CD14-positive monocyte (primary cell): Measurements from ENCODE around the gene PKD2L1. TPM values are rescaled to one million over a fixed set of nuclear protein-coding genes. Genes with fewer than 3 reads are reported as not detected.
A peak's percentile ranks its signal among the peaks of the same experiment; 100 is the strongest.

Source experiments
- DNase-seq, 3 donors: peaks; one replicate each; pipeline ENCODE4 v3.0.0-alpha.2; 2011 to 2022
- H2AFZ ChIP-seq: 2 replicates; pipeline ENCODE4 v1.6.0; 2012; ENCODE audit warnings: mild to moderate bottlenecking, low read depth, low read length, inconsistent platforms; ENCODE audit not compliant: insufficient read depth, poor library complexity, severe bottlenecking
- H3K27ac ChIP-seq, 2 donors: 1 replicate in 1 of 2; 2 replicates in 1 of 2; pipeline ENCODE4 v1.5.1; 2012 to 2013; ENCODE audit warnings: low read length in 2 of 2, control low read depth in 1 of 2, inconsistent platforms in 1 of 2, low read depth in 1 of 2, mild to moderate bottlenecking in 1 of 2
- H3K27me3 ChIP-seq, 2 donors: one replicate each; pipeline versions ENCODE4 v1.6.0 to v1.6.1; 2011 to 2013; ENCODE audit warnings: low read length in 2 of 2; ENCODE audit not compliant: control insufficient read depth in 2 of 2, insufficient read depth in 2 of 2
- H3K36me3 ChIP-seq, 2 donors: replicated peaks in 1 of 2; 1 replicate in 1 of 2; 2 replicates in 1 of 2; pipeline versions ENCODE4 v1.5.1 to v1.6.1; 2012 to 2013; ENCODE audit warnings: low read length in 2 of 2, control low read depth in 1 of 2, inconsistent platforms in 1 of 2, mild to moderate bottlenecking in 1 of 2; ENCODE audit not compliant: insufficient read depth in 2 of 2, control insufficient read depth in 1 of 2
- H3K4me1 ChIP-seq, 2 donors: 1 replicate in 1 of 2; 2 replicates in 1 of 2; pipeline versions ENCODE4 v1.5.1 to v1.6.1; 2012 to 2013; ENCODE audit warnings: low read length in 2 of 2, control low read depth in 1 of 2, inconsistent platforms in 1 of 2, mild to moderate bottlenecking in 1 of 2, moderate library complexity in 1 of 2; ENCODE audit not compliant: insufficient read depth in 2 of 2, control insufficient read depth in 1 of 2
- H3K4me2 ChIP-seq: replicated peaks from 2 replicates; pipeline ENCODE3; 2012; ENCODE audit warnings: low read length, moderate library complexity, mild to moderate bottlenecking; ENCODE audit not compliant: poor library complexity, severe bottlenecking; ENCODE audit errors: extremely low read depth
- H3K4me3 ChIP-seq, 3 experiments: fragments of 200-600 bp in 1 of 3; sonication (generic) in 1 of 3; replicated peaks in 1 of 3; 1 replicate in 2 of 3; 2 replicates in 1 of 3; pipeline ENCODE4 v1.5.1; 2011 to 2013; ENCODE audit warnings: low read length in 3 of 3, mild to moderate bottlenecking in 3 of 3, control low read depth in 2 of 3, low read depth in 2 of 3, inconsistent platforms in 1 of 3, moderate library complexity in 1 of 3
- H3K79me2 ChIP-seq: 2 replicates; pipeline ENCODE4 v1.6.0; 2012; ENCODE audit warnings: mild to moderate bottlenecking, control low read depth, inconsistent platforms, low read length, moderate library complexity; ENCODE audit not compliant: insufficient read depth
- H3K9ac ChIP-seq: 2 replicates; pipeline ENCODE4 v1.6.0; 2017; ENCODE audit warnings: low read length, mild to moderate bottlenecking; ENCODE audit not compliant: insufficient read depth, poor library complexity, severe bottlenecking
- H3K9me3 ChIP-seq, 2 donors: replicated peaks in 1 of 2; 1 replicate in 1 of 2; 2 replicates in 1 of 2; pipeline versions ENCODE4 v1.5.1 to v1.6.1; 2012 to 2013; ENCODE audit warnings: low read length in 2 of 2, control low read depth in 1 of 2; ENCODE audit not compliant: control insufficient read depth in 1 of 2, insufficient read depth in 1 of 2
- H4K20me1 ChIP-seq: 2 replicates; pipeline ENCODE4 v1.6.0; 2012; ENCODE audit warnings: mild to moderate bottlenecking, low read length, control low read depth, moderate library complexity; ENCODE audit not compliant: insufficient read depth
- H3K27ac Mint-ChIP-seq, 7 donors: one replicate each; pipeline ENCODE4 v1.8.0; 2020; ENCODE audit warnings: mild to moderate bottlenecking in 7 of 7, mixed read lengths in 7 of 7, moderate library complexity in 6 of 7, inconsistent platforms in 2 of 7
- H3K27me3 Mint-ChIP-seq, 3 donors: one replicate each; pipeline ENCODE4 v1.8.0; 2021 to 2022; ENCODE audit warnings: low read depth in 3 of 3, mild to moderate bottlenecking in 3 of 3, mixed read lengths in 3 of 3, moderate library complexity in 3 of 3, inconsistent platforms in 1 of 3
- H3K36me3 Mint-ChIP-seq, 2 donors: one replicate each; pipeline ENCODE4 v1.8.0; 2020; ENCODE audit warnings: mixed read lengths in 2 of 2, inconsistent platforms in 1 of 2, mild to moderate bottlenecking in 1 of 2
- H3K4me1 Mint-ChIP-seq: one replicate; pipeline ENCODE4 v1.8.0; 2020; ENCODE audit warnings: mild to moderate bottlenecking, mixed read lengths
- H3K4me3 Mint-ChIP-seq, 2 donors: one replicate each; pipeline ENCODE4 v1.8.0; 2020; ENCODE audit warnings: mild to moderate bottlenecking in 2 of 2, mixed read lengths in 2 of 2, moderate library complexity in 1 of 2
- H3K9me3 Mint-ChIP-seq, 7 donors: one replicate each; pipeline ENCODE4 v1.8.0; 2020 to 2022; ENCODE audit warnings: mixed read lengths in 7 of 7, mild to moderate bottlenecking in 6 of 7, moderate library complexity in 6 of 7, inconsistent platforms in 2 of 7
- whole genome bisulfite sequencing: methylation state at CpG from one replicate; pipeline ENCODE4 v1.1.5; 2013; ENCODE audit warnings: missing lambda C conversion rate; ENCODE audit not compliant: insufficient coverage; 5-methylcytosine and 5-hydroxymethylcytosine counted together
- intact Hi-C, 2 donors: fragments of 100-400 bp; cut with micrococcal nuclease; formaldehyde crosslinking; loops; one replicate each; pipeline versions ENCODE4 v1.15.0 to v1.15.1; 2023
- polyA plus RNA-seq, 3 donors: library from polyadenylated mRNA; depleted of rRNA in 1 of 3; unstranded in 2 of 3; stranded (reverse) in 1 of 3; fragments of 300-500 nt in 2 of 3; fragments of >200 nt in 1 of 3; fragmentation: Illumina TruSeq in 2 of 3; gene quantifications; 1 replicate in 2 of 3; 2 replicates in 1 of 3; pipeline ENCODE4 v1.2.3, GENCODE V29; 2012 to 2021
- TF ChIP-seq, protein P1 (sequence below): fragments of 200-600 bp; IDR thresholded peaks from one replicate; pipeline ENCODE4 v1.8.0; 2022; ENCODE audit warnings: antibody characterized with exemption, mild to moderate bottlenecking

PKD2L1 gene
- polyA plus RNA-seq, 3 donors: 0.15 to 1.5 TPM; not detected in 1

DNA sequence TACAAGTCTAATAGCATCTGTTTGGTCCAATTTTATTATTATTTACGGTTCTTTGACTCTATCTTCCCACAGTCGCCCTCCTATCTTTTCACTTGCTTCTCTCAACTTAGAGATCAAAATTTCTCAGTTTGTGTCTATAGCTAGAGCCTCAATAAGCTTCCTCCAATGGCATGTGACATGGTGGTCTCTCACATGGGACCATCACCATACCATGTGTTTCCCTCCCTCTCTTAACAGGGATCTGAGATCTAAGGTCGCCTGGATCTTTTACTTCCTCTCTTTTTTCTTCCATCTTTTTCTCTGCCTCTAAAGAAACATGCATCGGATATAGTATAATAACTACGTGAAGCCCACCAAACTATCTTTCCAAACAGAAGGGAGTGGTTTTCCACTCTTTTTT is 1.8 kb downstream of the PKD2L1 start:
- no peaks in the 10 kb centered on the region for H3K27me3 ChIP-seq
- intact Hi-C loops: no loop called here
- no peaks in the 10 kb centered on the region for H3K9me3 ChIP-seq
- peaks cover 22% of the 10 kb centered on the region for H3K4me1 Mint-ChIP-seq
- TF ChIP-seq, protein P1, sequence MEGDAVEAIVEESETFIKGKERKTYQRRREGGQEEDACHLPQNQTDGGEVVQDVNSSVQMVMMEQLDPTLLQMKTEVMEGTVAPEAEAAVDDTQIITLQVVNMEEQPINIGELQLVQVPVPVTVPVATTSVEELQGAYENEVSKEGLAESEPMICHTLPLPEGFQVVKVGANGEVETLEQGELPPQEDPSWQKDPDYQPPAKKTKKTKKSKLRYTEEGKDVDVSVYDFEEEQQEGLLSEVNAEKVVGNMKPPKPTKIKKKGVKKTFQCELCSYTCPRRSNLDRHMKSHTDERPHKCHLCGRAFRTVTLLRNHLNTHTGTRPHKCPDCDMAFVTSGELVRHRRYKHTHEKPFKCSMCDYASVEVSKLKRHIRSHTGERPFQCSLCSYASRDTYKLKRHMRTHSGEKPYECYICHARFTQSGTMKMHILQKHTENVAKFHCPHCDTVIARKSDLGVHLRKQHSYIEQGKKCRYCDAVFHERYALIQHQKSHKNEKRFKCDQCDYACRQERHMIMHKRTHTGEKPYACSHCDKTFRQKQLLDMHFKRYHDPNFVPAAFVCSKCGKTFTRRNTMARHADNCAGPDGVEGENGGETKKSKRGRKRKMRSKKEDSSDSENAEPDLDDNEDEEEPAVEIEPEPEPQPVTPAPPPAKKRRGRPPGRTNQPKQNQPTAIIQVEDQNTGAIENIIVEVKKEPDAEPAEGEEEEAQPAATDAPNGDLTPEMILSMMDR: no peak
- no peak overlapping the region for H3K4me3 ChIP-seq
- no peak overlapping the region for H2AFZ ChIP-seq
- H3K4me1 ChIP-seq: peaks cover 16 to 18% of the 10 kb centered on the region in 2 donors
- no peak overlapping the region for H3K4me2 ChIP-seq
- no peaks in the 10 kb centered on the region for H4K20me1 ChIP-seq
- DNase-seq: no peak
- no peaks in the 10 kb centered on the region for H3K79me2 ChIP-seq
- no peak overlapping the region for H3K27ac ChIP-seq
- H3K27ac Mint-ChIP-seq: peak overlapping the region in 2 of 7 donors; percentile 72 to 73
- no peaks in the 10 kb centered on the region for H3K36me3 Mint-ChIP-seq
- H3K36me3 ChIP-seq: no peaks in the 10 kb centered on the region
- WGBS: 50% methylated on average over 2 of the region's 5 CpGs
- H3K9me3 Mint-ChIP-seq: peaks cover 0 to 1% (median 0%) of the 10 kb centered on the region in 7 donors
- no peak overlapping the region for H3K4me3 Mint-ChIP-seq
- H3K9ac ChIP-seq: no peak overlapping the region
- H3K27me3 Mint-ChIP-seq: peaks cover 4 to 12% (median 11%) of the 10 kb centered on the region in 3 donors

DNA sequence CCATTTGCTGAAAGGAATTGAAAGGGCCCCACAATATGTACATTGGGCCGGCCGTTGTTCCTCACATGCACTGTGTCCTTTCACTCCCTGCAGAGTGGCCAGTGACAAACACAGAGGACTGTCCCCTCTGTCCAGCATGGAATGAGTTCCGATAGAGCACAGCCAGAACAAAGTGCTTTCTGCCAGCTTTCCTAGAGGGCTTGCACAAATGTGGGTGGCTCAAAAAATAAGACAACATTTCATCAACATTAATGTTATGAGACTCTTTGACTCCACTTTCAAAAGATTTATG is 2.4 kb downstream of the PKD2L1 start:
- WGBS: 100% methylated on average over 3 of the region's 3 CpGs
- peak overlapping the region in 3 of 7 donors; percentile 77 to 90 (median 88) for H3K27ac Mint-ChIP-seq
- Histone ChIP-seq H3K4me3 (no peak overlapping the region), H3K9me3 (no peaks in the 10 kb centered on the region), H3K36me3 (no peaks in the 10 kb centered on the region), H3K4me2 (no peak overlapping the region), H3K27ac (peak overlapping the region in 1 of 2 donors; percentile 73), H3K4me1 (peaks cover 16 to 18% of the 10 kb centered on the region in 2 donors), H3K79me2 (no peaks in the 10 kb centered on the region), H2AFZ (no peak overlapping the region), H4K20me1 (no peaks in the 10 kb centered on the region), H3K27me3 (no peaks in the 10 kb centered on the region), H3K9ac (no peak overlapping the region)
- no peak overlapping the region for H3K4me3 Mint-ChIP-seq
- TF ChIP-seq, protein P1: no peak
- DNase-seq: no peak
- H3K4me1 Mint-ChIP-seq: peaks cover 17% of the 10 kb centered on the region
- no peaks in the 10 kb centered on the region for H3K9me3 Mint-ChIP-seq
- intact Hi-C loops: no loop called here
- peaks cover 1 to 11% (median 11%) of the 10 kb centered on the region in 3 donors for H3K27me3 Mint-ChIP-seq
- no peaks in the 10 kb centered on the region for H3K36me3 Mint-ChIP-seq
